Endothelial cell of umbilical vein (primary cell): ENCODE results near the gene FOXA1. TPM values are rescaled to one million over a fixed set of nuclear protein-coding genes. Genes with fewer than 3 reads are reported as not detected.

Experiments
- BruUV-seq: library from RNA; stranded (reverse); fragments of 400-500 nt; replicated peaks from 2 replicates; lab custom pipeline; 2021; lab: Mats Ljungman, UMichigan
- CTCF ChIA-PET: fragments of 300-600, 350-600 bp; sonication (Branson Sonifier 250); formaldehyde crosslinking; loops from one replicate; lab custom pipeline; 2021; ENCODE audit warnings: antibody characterized with exemption, inconsistent platforms; lab: Charles Lee
- POLR2A ChIA-PET: fragments of 300-600, 350-600 bp; sonication (Branson Sonifier 250); formaldehyde crosslinking; loops from one replicate; lab custom pipeline; 2021; ENCODE audit warnings: antibody characterized with exemption, inconsistent platforms; lab: Charles Lee
- DNase-seq: peaks from one replicate; pipeline ENCODE4 v3.0.0-alpha.2; 2011; ENCODE audit warnings: low read depth, low spot score
- FAIRE-seq: peaks from 2 replicates; lab custom pipeline; 2011; peaks lifted over from hg19 to GRCh38; lab: Jason Lieb, UNC
- H2AFZ ChIP-seq: 2 replicates; pipeline ENCODE4 v1.6.0; 2012; ENCODE audit warnings: low read depth, low read length, control low read depth, inconsistent platforms
- H3K27ac ChIP-seq: 2 replicates; pipeline ENCODE4 v1.5.1; 2011; ENCODE audit warnings: low read depth, mild to moderate bottlenecking, control low read depth, low read length, moderate library complexity; ENCODE audit not compliant: insufficient read depth
- H3K27me3 ChIP-seq, 2 experiments: 2 replicates each; pipeline versions ENCODE4 v1.6.0 to v1.6.1; 2011; ENCODE audit warnings: low read length in 2 of 2, mixed read lengths in 1 of 2; ENCODE audit not compliant: control insufficient read depth in 2 of 2, insufficient read depth in 2 of 2
- H3K36me3 ChIP-seq, 2 experiments: 2 replicates in 1 of 2; 3 replicates in 1 of 2; pipeline ENCODE4 v1.5.1; 2011; ENCODE audit warnings: low read length in 2 of 2, mild to moderate bottlenecking in 1 of 2, moderate library complexity in 1 of 2; ENCODE audit not compliant: control insufficient read depth in 2 of 2, insufficient read depth in 2 of 2; ENCODE audit errors: extremely low read depth in 1 of 2
- H3K4me1 ChIP-seq: 3 replicates; pipeline ENCODE4 v1.5.1; 2011; ENCODE audit warnings: mild to moderate bottlenecking, low read length; ENCODE audit not compliant: control insufficient read depth, insufficient read depth; ENCODE audit errors: extremely low read depth
- H3K4me2 ChIP-seq: 2 replicates; pipeline ENCODE4 v1.6.1; 2011; ENCODE audit warnings: low read length, control low read depth, mixed read lengths; ENCODE audit not compliant: insufficient read depth
- H3K4me3 ChIP-seq, 3 experiments: fragments of 200-600 bp in 1 of 3; sonication (generic), shearing (Covaris generic) in 1 of 3; replicated peaks in 1 of 3; 2 replicates each; pipeline ENCODE4 v1.5.1; 2011 to 2016; ENCODE audit warnings: control low read depth in 3 of 3, low read length in 3 of 3, mild to moderate bottlenecking in 2 of 3, inconsistent platforms in 1 of 3, low read depth in 1 of 3, moderate library complexity in 1 of 3; ENCODE audit not compliant: insufficient read depth in 1 of 3
- H3K79me2 ChIP-seq: 2 replicates; pipeline ENCODE4 v1.6.0; 2012; ENCODE audit warnings: low read length, inconsistent platforms; ENCODE audit not compliant: control insufficient read depth, insufficient read depth
- H3K9ac ChIP-seq: replicated peaks from 2 replicates; pipeline ENCODE3; 2011; ENCODE audit warnings: low read length, control low read depth; ENCODE audit not compliant: insufficient read depth; ENCODE audit errors: extremely low read depth
- H3K9me1 ChIP-seq: replicated peaks from 3 replicates; pipeline ENCODE4 v1.6.0; 2011; ENCODE audit warnings: mild to moderate bottlenecking, low read length; ENCODE audit not compliant: control insufficient read depth, insufficient read depth; ENCODE audit errors: extremely low read depth
- H3K9me3 ChIP-seq: replicated peaks from 2 replicates; pipeline ENCODE4 v1.5.1; 2012; ENCODE audit warnings: low read length, inconsistent platforms; ENCODE audit not compliant: control insufficient read depth, insufficient read depth
- H4K20me1 ChIP-seq: replicated peaks from 2 replicates; pipeline ENCODE3; 2011; ENCODE audit warnings: mild to moderate bottlenecking, low read length; ENCODE audit not compliant: control insufficient read depth, insufficient read depth; ENCODE audit errors: extremely low read depth
- EZH2 ChIP-seq: IDR thresholded peaks from 2 replicates; pipeline ENCODE4 v1.6.1; 2012; ENCODE audit warnings: borderline replicate concordance, low read depth, mild to moderate bottlenecking, moderate library complexity, low read length, inconsistent platforms; ENCODE audit not compliant: severe bottlenecking
- FOS ChIP-seq: IDR thresholded peaks from 2 replicates; pipeline ENCODE4 v1.6.1; 2011; ENCODE audit warnings: mild to moderate bottlenecking, low read length, moderate library complexity, borderline replicate concordance; ENCODE audit not compliant: insufficient read depth
- GATA2 ChIP-seq: IDR thresholded peaks from 2 replicates; pipeline ENCODE4 v1.7.0; 2011; ENCODE audit warnings: low read depth, mild to moderate bottlenecking, moderate library complexity, mixed read lengths, low read length; ENCODE audit not compliant: insufficient read length, insufficient read depth
- MYC ChIP-seq: IDR thresholded peaks from one replicate; pipeline ENCODE4 v1.6.1; 2011; ENCODE audit warnings: mild to moderate bottlenecking, low read depth, low read length
- dilution Hi-C: fragments of 300-500 bp; cut with MboI; formaldehyde crosslinking; loops from one replicate; pipeline ENCODE4 v1.15.0; 2019; ENCODE audit warnings: low sequenced_read_pairs; ENCODE audit not compliant: extremely low pct_ligation_motif_present
- intact Hi-C: fragments of 100-400 bp; cut with micrococcal nuclease; formaldehyde crosslinking; loops from one replicate; pipeline ENCODE4 v1.10.0; 2022
- polyA plus RNA-seq, 4 experiments: library from polyadenylated mRNA; depleted of rRNA in 3 of 4; stranded (reverse) in 3 of 4; unstranded in 1 of 4; fragments of >200 nt; gene quantifications; 2 replicates each; pipeline versions ENCODE4 v1.2.1 to v1.2.3, GENCODE V29; 2011 to 2012; ENCODE audit warnings: missing spikeins in 1 of 4
- total RNA-seq: library from RNA; stranded (reverse); gene quantifications from 2 replicates; pipeline ENCODE4 v1.2.3, GENCODE V29; 2021
- TF ChIP-seq, protein P1 (sequence below), 2 donors: IDR thresholded peaks; 1 replicate in 1 of 2; 2 replicates in 1 of 2; pipeline ENCODE4 v1.5.1; 2011; ENCODE audit warnings: low read length in 2 of 2, mild to moderate bottlenecking in 2 of 2, moderate library complexity in 2 of 2, control low read depth in 1 of 2, inconsistent platforms in 1 of 2, low read depth in 1 of 2; ENCODE audit not compliant: insufficient read depth in 1 of 2; ENCODE audit errors: extremely low read depth in 1 of 2
- TF ChIP-seq, protein P2 (sequence below): IDR thresholded peaks from 2 replicates; pipeline ENCODE4 v1.6.1; 2011; ENCODE audit not compliant: insufficient read depth, insufficient read length

FOXA1 gene
- total and polyA plus RNA-seq, 2 donors (not counting 3 experiments of a cell fraction or from before 2014, with no cell fraction given), result 0.06 TPM; not detected in 1

DNA sequence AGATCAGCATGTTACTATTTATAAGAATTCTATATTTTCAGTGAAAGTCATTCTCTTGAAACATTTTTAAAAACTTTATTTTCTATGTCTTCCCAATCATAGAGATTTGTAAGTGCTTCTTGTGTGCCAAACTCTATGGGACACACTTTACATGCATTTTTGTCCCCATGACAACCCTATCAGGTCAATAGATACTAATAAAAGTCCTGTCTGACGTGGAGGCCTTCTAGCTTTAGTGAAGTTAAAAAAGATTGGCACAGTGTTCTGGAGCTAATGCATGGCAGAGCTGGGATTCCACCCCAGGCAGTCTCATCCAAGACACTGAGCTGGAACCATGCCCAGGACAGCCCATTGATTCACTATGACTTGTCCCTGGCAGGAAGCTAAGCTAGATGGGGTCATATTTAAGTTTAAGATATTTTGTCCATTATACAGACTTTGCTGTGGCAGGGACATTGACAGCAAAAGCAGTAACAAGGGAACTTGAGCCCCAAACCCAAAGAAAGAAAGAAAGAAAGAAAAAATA is 28.4 kb upstream of the FOXA1 start:
- Histone ChIP-seq H3K79me2 (no peaks in the 10 kb centered on the region), H4K20me1 (no peaks in the 10 kb centered on the region), H3K9me1 (no peaks in the 10 kb centered on the region), H2AFZ (no peak overlapping the region), H3K4me2 (no peak overlapping the region), H3K36me3 (no peaks in the 10 kb centered on the region), H3K9ac (no peak overlapping the region), H3K9me3 (no peaks in the 10 kb centered on the region), H3K27ac (no peak overlapping the region), H3K4me3 (no peak overlapping the region), H3K27me3 (no peaks in the 10 kb centered on the region), H3K4me1 (no peaks in the 10 kb centered on the region)
- ChIA-PET POLR2A (no interaction called here), CTCF (interaction anchor here (2.8 kb wide), 1 partner anchor 29 kb away, joined by 12 read pairs; the partner anchor contains the start of genes FOXA1 and TTC6)
- FAIRE-seq, result no peak
- DNase-seq, result peak; percentile 29
- no TSS peak for BruUV-seq
- dilution Hi-C loops, result no loop called here
- TF ChIP-seq GATA2, result peak; percentile 26
- TF ChIP-seq FOS, result peak; percentile 76
- TF ChIP-seq, protein P1, sequence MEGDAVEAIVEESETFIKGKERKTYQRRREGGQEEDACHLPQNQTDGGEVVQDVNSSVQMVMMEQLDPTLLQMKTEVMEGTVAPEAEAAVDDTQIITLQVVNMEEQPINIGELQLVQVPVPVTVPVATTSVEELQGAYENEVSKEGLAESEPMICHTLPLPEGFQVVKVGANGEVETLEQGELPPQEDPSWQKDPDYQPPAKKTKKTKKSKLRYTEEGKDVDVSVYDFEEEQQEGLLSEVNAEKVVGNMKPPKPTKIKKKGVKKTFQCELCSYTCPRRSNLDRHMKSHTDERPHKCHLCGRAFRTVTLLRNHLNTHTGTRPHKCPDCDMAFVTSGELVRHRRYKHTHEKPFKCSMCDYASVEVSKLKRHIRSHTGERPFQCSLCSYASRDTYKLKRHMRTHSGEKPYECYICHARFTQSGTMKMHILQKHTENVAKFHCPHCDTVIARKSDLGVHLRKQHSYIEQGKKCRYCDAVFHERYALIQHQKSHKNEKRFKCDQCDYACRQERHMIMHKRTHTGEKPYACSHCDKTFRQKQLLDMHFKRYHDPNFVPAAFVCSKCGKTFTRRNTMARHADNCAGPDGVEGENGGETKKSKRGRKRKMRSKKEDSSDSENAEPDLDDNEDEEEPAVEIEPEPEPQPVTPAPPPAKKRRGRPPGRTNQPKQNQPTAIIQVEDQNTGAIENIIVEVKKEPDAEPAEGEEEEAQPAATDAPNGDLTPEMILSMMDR (IDR thresholded peaks at IDR 0.05; ENCODE audit: extremely low read depth in 1 of 2, insufficient read depth in 1 of 2, low read depth in 1 of 2, low read length in 2 of 2), result no peak
- TF ChIP-seq EZH2, result no peak
- TF ChIP-seq, protein P2, sequence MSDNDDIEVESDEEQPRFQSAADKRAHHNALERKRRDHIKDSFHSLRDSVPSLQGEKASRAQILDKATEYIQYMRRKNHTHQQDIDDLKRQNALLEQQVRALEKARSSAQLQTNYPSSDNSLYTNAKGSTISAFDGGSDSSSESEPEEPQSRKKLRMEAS, result no peak
- no peak for TF ChIP-seq MYC
- intact Hi-C loops, result no loop called here
